Endothelial cell of umbilical vein (primary cell): ENCODE results near the gene FAM204A. TPM values are rescaled to one million over a fixed set of nuclear protein-coding genes. Genes with fewer than 3 reads are reported as not detected.

ENCODE experiments used
- BruUV-seq: library from RNA; stranded (reverse); fragments of 400-500 nt; replicated peaks from 2 replicates; lab custom pipeline; 2021; lab: Mats Ljungman, UMichigan
- CTCF ChIA-PET: fragments of 300-600, 350-600 bp; sonication (Branson Sonifier 250); formaldehyde crosslinking; loops from one replicate; lab custom pipeline; 2021; ENCODE audit warnings: antibody characterized with exemption, inconsistent platforms; lab: Charles Lee
- POLR2A ChIA-PET: fragments of 300-600, 350-600 bp; sonication (Branson Sonifier 250); formaldehyde crosslinking; loops from one replicate; lab custom pipeline; 2021; ENCODE audit warnings: antibody characterized with exemption, inconsistent platforms; lab: Charles Lee
- DNase-seq: peaks from one replicate; pipeline ENCODE4 v3.0.0-alpha.2; 2011; ENCODE audit warnings: low read depth, low spot score
- FAIRE-seq: peaks from 2 replicates; lab custom pipeline; 2011; peaks lifted over from hg19 to GRCh38; lab: Jason Lieb, UNC
- H2AFZ ChIP-seq: 2 replicates; pipeline ENCODE4 v1.6.0; 2012; ENCODE audit warnings: low read depth, low read length, control low read depth, inconsistent platforms
- H3K27ac ChIP-seq: 2 replicates; pipeline ENCODE4 v1.5.1; 2011; ENCODE audit warnings: low read depth, mild to moderate bottlenecking, control low read depth, low read length, moderate library complexity; ENCODE audit not compliant: insufficient read depth
- H3K27me3 ChIP-seq, 2 experiments: 2 replicates each; pipeline versions ENCODE4 v1.6.0 to v1.6.1; 2011; ENCODE audit warnings: low read length in 2 of 2, mixed read lengths in 1 of 2; ENCODE audit not compliant: control insufficient read depth in 2 of 2, insufficient read depth in 2 of 2
- H3K36me3 ChIP-seq, 2 experiments: 2 replicates in 1 of 2; 3 replicates in 1 of 2; pipeline ENCODE4 v1.5.1; 2011; ENCODE audit warnings: low read length in 2 of 2, mild to moderate bottlenecking in 1 of 2, moderate library complexity in 1 of 2; ENCODE audit not compliant: control insufficient read depth in 2 of 2, insufficient read depth in 2 of 2; ENCODE audit errors: extremely low read depth in 1 of 2
- H3K4me1 ChIP-seq: 3 replicates; pipeline ENCODE4 v1.5.1; 2011; ENCODE audit warnings: mild to moderate bottlenecking, low read length; ENCODE audit not compliant: control insufficient read depth, insufficient read depth; ENCODE audit errors: extremely low read depth
- H3K4me2 ChIP-seq: 2 replicates; pipeline ENCODE4 v1.6.1; 2011; ENCODE audit warnings: low read length, control low read depth, mixed read lengths; ENCODE audit not compliant: insufficient read depth
- H3K4me3 ChIP-seq, 3 experiments: fragments of 200-600 bp in 1 of 3; sonication (generic), shearing (Covaris generic) in 1 of 3; replicated peaks in 1 of 3; 2 replicates each; pipeline ENCODE4 v1.5.1; 2011 to 2016; ENCODE audit warnings: control low read depth in 3 of 3, low read length in 3 of 3, mild to moderate bottlenecking in 2 of 3, inconsistent platforms in 1 of 3, low read depth in 1 of 3, moderate library complexity in 1 of 3; ENCODE audit not compliant: insufficient read depth in 1 of 3
- H3K79me2 ChIP-seq: 2 replicates; pipeline ENCODE4 v1.6.0; 2012; ENCODE audit warnings: low read length, inconsistent platforms; ENCODE audit not compliant: control insufficient read depth, insufficient read depth
- H3K9ac ChIP-seq: replicated peaks from 2 replicates; pipeline ENCODE3; 2011; ENCODE audit warnings: low read length, control low read depth; ENCODE audit not compliant: insufficient read depth; ENCODE audit errors: extremely low read depth
- H3K9me1 ChIP-seq: replicated peaks from 3 replicates; pipeline ENCODE4 v1.6.0; 2011; ENCODE audit warnings: mild to moderate bottlenecking, low read length; ENCODE audit not compliant: control insufficient read depth, insufficient read depth; ENCODE audit errors: extremely low read depth
- H3K9me3 ChIP-seq: replicated peaks from 2 replicates; pipeline ENCODE4 v1.5.1; 2012; ENCODE audit warnings: low read length, inconsistent platforms; ENCODE audit not compliant: control insufficient read depth, insufficient read depth
- H4K20me1 ChIP-seq: replicated peaks from 2 replicates; pipeline ENCODE3; 2011; ENCODE audit warnings: mild to moderate bottlenecking, low read length; ENCODE audit not compliant: control insufficient read depth, insufficient read depth; ENCODE audit errors: extremely low read depth
- CTCF ChIP-seq, 2 donors: IDR thresholded peaks; 1 replicate in 1 of 2; 2 replicates in 1 of 2; pipeline ENCODE4 v1.5.1; 2011; ENCODE audit warnings: low read length in 2 of 2, mild to moderate bottlenecking in 2 of 2, moderate library complexity in 2 of 2, control low read depth in 1 of 2, inconsistent platforms in 1 of 2, low read depth in 1 of 2; ENCODE audit not compliant: insufficient read depth in 1 of 2; ENCODE audit errors: extremely low read depth in 1 of 2
- EZH2 ChIP-seq: IDR thresholded peaks from 2 replicates; pipeline ENCODE4 v1.6.1; 2012; ENCODE audit warnings: borderline replicate concordance, low read depth, mild to moderate bottlenecking, moderate library complexity, low read length, inconsistent platforms; ENCODE audit not compliant: severe bottlenecking
- FOS ChIP-seq: IDR thresholded peaks from 2 replicates; pipeline ENCODE4 v1.6.1; 2011; ENCODE audit warnings: mild to moderate bottlenecking, low read length, moderate library complexity, borderline replicate concordance; ENCODE audit not compliant: insufficient read depth
- GATA2 ChIP-seq: IDR thresholded peaks from 2 replicates; pipeline ENCODE4 v1.7.0; 2011; ENCODE audit warnings: low read depth, mild to moderate bottlenecking, moderate library complexity, mixed read lengths, low read length; ENCODE audit not compliant: insufficient read length, insufficient read depth
- JUN ChIP-seq: IDR thresholded peaks from 2 replicates; pipeline ENCODE4 v1.6.1; 2011; ENCODE audit warnings: borderline replicate concordance, low read depth; ENCODE audit not compliant: insufficient read length, insufficient read depth
- MAX ChIP-seq: IDR thresholded peaks from 2 replicates; pipeline ENCODE4 v1.6.1; 2011; ENCODE audit not compliant: insufficient read depth, insufficient read length
- MYC ChIP-seq: IDR thresholded peaks from one replicate; pipeline ENCODE4 v1.6.1; 2011; ENCODE audit warnings: mild to moderate bottlenecking, low read depth, low read length
- POLR2A ChIP-seq: IDR thresholded peaks from 2 replicates; pipeline ENCODE4 v1.6.1; 2012; ENCODE audit warnings: low read depth, mild to moderate bottlenecking, control low read depth, low read length
- POLR2AphosphoS5 ChIP-seq: IDR thresholded peaks from 2 replicates; pipeline ENCODE4 v1.6.1; 2012; ENCODE audit warnings: low read depth, mild to moderate bottlenecking, control low read depth, low read length, moderate library complexity; ENCODE audit not compliant: insufficient read depth
- dilution Hi-C: fragments of 300-500 bp; cut with MboI; formaldehyde crosslinking; loops from one replicate; pipeline ENCODE4 v1.15.0; 2019; ENCODE audit warnings: low sequenced_read_pairs; ENCODE audit not compliant: extremely low pct_ligation_motif_present
- intact Hi-C: fragments of 100-400 bp; cut with micrococcal nuclease; formaldehyde crosslinking; loops from one replicate; pipeline ENCODE4 v1.10.0; 2022
- polyA plus RNA-seq, 4 experiments: library from polyadenylated mRNA; depleted of rRNA in 3 of 4; stranded (reverse) in 3 of 4; unstranded in 1 of 4; fragments of >200 nt; gene quantifications; 2 replicates each; pipeline versions ENCODE4 v1.2.1 to v1.2.3, GENCODE V29; 2011 to 2012; ENCODE audit warnings: missing spikeins in 1 of 4
- total RNA-seq: library from RNA; stranded (reverse); gene quantifications from 2 replicates; pipeline ENCODE4 v1.2.3, GENCODE V29; 2021

Gene FAM204A
- total and polyA plus RNA-seq, 2 donors (not counting 3 experiments of a cell fraction or from before 2014, with no cell fraction given), result 11.1 to 73.7 TPM

- Histone ChIP-seq H3K9me3 (no peaks in the 10 kb centered on the region), H3K9me1 (no peaks in the 10 kb centered on the region), H3K9ac (no peak overlapping the region), H3K4me2 (no peak overlapping the region), H2AFZ (no peak overlapping the region), H3K4me1 (no peaks in the 10 kb centered on the region), H3K36me3 (no peaks in the 10 kb centered on the region), H3K27me3 (peaks cover 2 to 6% of the 10 kb centered on the region in 2 experiments), H4K20me1 (no peaks in the 10 kb centered on the region), H3K27ac (no peak overlapping the region), H3K79me2 (no peaks in the 10 kb centered on the region), H3K4me3 (no peak overlapping the region)
- BruUV-seq, result no TSS peak
- dilution Hi-C loops (no loop called here), intact Hi-C loops (no loop called here)
- TF ChIP-seq JUN (no peak), POLR2A (no peak), GATA2 (no peak), CTCF (IDR thresholded peaks at IDR 0.05; ENCODE audit: extremely low read depth in 1 of 2, insufficient read depth in 1 of 2, low read depth in 1 of 2, low read length in 2 of 2) (no peak), EZH2 (no peak), FOS (no peak), MYC (no peak), MAX (no peak), POLR2AphosphoS5 (no peak)
- no peak for DNase-seq
- FAIRE-seq, result no peak
- POLR2A ChIA-PET, result no interaction called here
- CTCF ChIA-PET, result no interaction called here
Observed at GRCh38 chr10:118356628-118357027, 14.5 kb upstream of the FAM204A start.
